ENCODE data around the gene KBTBD13.
"Not testable (repeated sequence)": the region's sequence is repeated elsewhere in the genome, so short reads cannot be mapped to it uniquely, and the experiment has no call there.

The KBTBD13 gene

DNA sequence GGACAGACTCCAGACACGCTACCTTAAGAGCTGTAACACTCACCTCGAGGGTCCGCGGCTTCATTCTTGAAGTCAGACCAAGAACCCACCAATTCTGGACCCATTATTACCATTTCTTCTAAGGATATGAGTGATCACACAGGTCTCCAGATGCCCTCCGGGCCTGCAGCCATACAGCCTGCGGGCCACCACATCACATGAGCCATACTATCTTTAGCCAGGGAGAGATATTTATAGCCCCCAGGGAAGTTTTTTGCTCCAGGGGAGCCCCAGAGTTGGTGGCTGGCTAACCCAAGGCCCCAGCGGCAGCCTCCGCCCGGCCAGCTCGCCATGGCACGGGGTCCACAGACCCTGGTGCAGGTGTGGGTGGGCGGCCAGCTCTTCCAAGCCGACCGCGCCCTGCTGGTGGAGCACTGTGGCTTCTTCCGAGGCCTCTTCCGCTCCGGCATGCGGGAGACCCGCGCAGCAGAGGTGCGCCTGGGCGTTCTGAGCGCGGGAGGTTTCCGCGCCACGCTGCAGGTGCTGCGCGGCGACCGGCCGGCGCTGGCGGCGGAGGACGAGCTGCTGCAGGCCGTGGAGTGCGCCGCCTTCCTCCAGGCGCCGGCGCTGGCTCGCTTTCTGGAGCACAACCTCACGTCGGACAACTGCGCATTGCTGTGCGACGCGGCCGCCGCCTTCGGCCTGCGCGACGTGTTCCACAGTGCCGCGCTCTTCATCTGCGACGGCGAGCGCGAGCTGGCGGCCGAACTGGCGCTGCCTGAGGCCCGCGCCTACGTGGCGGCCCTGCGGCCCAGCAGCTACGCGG, at the start of gene KBTBD13:
Gene KBTBD13 (plus strand): TSS at position 261 of the 805 bp plus-strand sequence. CDS start 70 bp downstream, at position 331.
- DNase-seq, result no peak

DNA sequence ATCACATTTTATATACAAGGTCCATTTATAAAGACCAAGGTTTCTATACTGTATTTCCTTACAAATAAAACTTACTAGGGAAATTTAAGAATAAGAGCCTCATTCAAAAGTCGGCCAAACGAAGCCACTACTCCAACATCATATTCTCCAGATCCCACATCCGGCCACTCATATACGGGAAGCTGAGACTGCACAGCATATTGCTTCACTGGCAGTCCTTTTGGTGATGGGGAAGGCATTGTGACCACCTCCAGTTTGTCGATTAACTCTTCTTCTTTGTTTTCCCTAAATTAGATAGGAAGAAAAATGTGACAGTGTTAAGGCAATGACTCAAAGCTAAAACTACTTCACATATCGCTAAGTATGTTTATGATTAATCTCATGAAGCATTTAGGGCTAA, 49.8 kb upstream of the KBTBD13 start:
- no peak for DNase-seq

DNA sequence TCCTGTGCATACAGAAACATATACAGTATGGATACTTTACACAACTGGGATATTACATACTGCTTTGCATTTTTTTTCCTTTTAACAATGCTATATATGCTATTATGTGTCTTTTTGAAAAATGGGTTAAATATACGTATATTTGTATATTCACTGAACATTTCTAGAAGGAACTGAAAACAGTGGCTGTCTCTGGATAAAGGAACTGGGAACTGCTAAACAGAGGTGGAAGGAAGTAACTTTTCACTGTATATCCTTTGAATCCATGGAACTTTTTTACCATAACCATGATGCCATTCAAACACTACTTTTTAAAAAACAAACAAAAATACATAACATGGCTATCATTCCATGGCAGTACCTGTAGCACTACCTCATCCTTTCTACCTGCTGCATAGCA, 49.0 kb upstream of the KBTBD13 start:
- no peak for DNase-seq

DNA sequence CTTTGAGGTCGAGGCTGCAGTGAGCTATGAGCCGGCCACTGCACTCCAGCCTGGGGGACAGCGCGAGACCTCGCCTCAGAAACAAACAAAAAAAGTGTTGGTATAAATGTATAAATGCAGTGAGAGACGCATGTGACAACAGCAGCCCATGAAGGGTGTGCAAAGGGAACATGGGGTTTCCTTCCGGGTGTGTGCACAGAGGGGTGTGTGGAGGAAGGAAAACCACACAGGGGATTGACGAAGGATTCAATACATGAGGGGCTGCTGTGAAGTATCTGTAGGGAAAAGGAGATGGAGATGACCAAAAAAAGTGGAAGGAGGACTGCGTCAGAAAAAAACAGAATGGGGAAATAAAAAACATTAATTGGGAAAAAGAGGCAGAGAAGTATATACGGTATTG, 48.2 kb upstream of the KBTBD13 start:
- no peak for DNase-seq

DNA sequence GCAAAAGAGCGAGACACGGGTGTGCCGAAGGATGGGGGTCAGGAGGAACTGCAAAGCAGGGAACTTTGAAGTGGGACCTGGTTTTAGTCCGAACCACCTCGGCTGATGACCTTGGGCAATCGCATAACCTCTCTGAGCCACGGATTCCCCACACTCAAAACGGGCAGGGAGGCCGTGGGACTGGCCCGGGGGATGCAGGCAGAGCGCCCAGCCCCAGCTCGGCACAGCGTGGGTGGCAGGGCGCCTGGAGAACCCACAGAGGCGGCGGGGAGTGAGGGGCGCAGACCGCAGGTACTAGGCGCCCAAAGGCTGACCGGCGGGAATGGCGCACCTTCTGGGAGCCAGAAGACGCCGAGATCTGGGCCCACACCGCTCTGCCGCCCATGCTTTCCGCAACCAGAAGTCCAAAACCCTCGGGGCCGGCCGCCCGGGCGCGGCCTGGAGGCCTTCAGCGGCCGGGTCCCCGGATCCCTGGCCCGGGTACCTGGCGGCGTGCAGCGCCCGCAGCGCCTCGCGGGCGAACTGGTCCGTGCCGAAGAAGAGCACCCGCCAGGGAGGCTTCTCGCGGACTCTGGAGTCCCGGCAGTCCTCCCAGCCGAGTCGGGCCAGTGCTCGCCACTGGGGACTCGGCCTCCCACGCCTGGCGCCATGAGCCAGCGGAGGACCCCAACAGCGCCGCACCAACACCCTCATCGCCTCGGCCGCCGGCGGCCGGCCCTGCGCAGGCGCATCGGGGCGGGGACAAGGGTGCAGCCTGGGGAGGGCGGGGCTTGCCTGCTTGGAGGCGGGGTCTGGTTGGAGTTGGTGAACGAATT, 47.4 kb upstream of the KBTBD13 start, which contains the start of gene MTFMT:
Gene MTFMT (minus strand): TSS at position 719 of the 815 bp plus-strand sequence. CDS start 26 bp downstream, at position 693.
- peak; percentile 92 for DNase-seq

DNA sequence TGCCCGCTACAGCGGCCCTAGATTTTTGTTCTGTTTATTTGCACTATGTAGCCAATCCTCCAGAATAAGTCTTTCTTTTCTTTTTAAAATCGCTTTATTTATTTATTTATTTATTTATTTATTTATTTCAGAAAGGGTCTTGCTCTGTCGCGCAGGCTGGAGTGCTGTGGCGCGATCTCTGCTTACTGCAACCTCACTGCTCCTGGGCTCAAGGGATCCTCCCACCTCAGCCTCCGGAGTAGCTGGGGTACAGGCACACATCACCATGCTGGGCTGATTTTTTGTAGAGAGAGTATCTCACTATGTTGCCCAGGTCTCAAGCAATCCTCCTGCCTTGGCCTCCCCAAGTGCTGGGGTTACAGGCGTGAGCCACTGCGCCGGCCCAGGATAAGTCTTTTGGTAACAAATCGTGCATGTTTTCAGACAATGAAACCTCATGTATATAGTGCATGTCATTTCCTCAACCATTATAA, 46.8 kb upstream of the KBTBD13 start:
- no peak for DNase-seq

DNA sequence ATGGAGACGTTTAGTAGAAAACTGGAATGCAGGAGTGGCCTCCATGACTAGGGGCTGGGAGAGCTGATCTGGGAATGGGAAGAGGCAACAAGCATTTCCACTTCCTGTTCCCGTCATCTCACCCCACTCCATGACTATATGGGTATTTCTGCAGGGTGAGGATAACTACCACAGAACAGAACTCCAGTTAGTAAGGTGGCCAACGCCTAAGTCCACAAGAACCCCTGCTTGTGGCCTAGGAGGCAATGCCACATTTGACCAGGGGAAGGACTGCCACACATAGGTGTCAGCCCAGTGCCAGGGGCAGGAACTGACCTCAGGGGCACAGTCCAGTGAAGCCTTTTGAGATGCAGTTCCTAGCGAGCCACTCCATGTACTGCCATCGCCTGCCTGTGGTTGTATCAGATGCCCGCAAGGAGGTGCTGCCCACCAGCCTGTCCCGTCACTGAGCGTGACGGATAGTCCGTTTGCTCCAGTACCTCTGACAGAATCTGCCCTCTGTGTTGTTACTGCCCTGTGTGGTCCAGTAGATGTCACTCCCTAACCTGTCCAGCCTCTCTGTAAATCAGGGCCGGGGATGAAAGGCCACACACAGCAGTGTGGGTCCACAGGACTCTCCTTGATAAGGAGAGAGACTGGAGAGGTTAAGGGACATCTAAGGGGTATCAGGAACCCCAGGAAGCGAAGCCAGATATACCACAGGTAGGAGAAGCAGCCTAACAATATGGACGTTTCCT, 43.6 kb upstream of the KBTBD13 start:
- DNase-seq, result peak; percentile 90

DNA sequence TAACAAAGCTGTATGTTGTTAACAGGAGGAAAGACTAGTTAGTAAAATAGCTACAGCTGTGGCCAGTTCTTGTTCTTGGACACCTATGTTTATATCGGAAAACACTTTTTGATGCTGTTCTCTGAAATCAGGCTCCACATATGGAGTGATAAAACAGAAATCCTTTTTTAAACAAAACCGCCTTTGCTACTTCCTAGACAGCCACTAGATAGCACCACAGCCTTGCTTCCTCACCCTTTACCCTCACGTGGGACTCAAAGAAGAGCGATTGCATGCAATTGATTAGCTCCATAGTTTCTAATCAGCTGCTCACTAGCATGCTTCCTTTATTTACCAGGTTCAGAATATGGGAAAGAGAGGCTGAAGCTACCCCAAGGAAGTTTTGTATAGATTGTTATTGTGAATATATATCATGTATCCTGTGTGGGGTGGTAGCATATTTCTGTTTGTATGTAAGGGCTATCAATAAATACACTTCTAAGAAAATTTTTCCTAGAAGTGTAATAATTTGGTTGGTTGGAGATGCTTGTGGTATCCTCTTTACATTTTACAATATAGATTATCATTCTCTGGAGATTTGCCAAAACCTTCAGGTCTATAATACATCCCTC, 42.8 kb upstream of the KBTBD13 start:
- DNase-seq, result peak; percentile 69

DNA sequence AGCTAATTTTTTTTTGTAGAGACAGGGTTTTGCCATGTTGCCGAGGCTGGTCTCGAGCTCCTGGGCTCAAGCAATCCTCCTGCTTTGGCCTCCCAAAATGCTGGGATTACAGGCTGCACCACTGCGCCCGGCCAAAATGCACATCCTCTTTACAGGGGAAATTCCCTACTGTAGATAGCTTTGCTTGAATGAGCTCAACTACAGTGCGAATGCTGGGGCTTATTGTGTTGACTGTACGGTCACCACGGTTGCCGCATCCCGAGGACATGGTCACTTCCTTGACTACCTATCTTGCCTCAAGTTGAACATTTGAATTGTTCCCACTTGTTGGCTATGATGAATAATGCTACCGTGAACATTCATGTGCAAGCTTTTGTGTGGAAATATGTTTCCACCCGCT, 41.8 kb upstream of the KBTBD13 start:
- DNase-seq, result no peak

DNA sequence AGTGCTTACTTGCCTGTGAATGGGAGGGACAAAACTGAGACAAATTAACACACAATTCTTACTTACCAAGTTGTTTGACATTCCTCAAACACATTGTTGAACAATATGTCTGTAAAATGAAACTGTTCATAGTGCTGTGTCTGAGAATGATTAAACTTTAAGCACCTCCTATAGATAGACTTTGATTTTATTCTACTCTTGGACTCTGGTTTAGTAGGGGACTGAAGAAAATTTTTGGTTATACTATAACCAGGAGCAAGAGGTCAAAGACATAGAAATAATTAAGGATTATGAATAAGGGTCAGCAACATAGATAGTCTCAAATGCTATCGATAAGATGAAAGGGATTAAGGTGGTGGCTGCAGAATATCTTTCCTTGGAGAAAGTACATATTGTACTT, 39.2 kb upstream of the KBTBD13 start:
- DNase-seq, result no peak

DNA sequence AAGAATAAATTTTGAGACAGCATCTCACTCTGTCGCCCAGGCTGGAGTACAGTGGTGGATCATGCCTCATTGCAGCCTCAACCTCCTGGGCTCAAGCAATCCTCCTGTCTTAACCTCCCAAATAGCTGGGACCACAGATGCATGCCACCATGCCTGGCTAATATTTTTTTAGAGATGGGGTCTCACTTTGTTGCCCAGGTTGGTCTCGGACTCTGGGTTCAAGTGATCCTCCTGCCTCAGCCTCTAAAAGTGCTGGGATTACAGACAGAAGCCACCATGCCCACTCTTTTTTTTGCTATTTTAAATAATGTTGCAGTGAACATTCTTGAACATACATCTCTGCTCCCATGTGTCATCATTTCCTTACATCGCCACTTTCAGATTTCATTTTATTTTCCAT, 38.1 kb upstream of the KBTBD13 start:
- no peak for DNase-seq

DNA sequence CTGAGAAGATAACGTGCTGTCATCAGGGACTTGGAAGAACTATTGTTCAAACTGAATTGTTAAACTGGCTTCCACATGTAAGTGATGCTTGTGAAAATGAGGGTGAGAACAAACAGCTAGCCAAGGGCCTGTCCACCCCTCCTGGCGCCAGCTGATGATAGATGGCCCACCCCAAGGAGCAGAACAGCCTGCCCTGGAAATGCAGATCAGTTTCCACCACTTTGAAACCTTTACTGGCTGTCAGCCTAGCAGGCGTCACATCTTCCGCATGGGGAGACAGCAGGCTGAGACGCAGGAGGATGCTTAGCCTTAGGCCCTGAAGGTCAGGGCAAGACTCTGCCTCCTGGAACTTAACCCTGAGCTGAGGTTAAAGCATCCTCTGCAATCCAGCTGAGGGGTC, 37.7 kb upstream of the KBTBD13 start:
- no peak for DNase-seq

DNA sequence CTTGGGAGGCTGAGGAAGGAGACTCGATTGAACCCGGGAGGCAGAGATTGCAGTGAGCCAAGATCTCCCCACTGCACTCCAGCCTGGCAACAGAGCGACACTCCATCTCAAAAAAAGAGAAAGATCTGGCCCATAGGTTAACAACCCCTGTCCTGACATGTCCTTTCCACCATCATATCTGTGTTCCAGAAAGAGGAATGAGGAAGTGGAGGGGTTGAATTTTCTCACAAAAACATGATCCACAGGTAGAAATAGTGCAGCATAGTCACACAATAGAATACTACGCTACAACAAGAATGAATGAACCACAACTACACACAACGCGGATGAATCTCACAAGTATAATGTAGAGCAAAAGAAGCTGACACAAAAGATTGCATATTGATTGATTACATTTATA, 36.1 kb upstream of the KBTBD13 start:
- DNase-seq, result no peak

DNA sequence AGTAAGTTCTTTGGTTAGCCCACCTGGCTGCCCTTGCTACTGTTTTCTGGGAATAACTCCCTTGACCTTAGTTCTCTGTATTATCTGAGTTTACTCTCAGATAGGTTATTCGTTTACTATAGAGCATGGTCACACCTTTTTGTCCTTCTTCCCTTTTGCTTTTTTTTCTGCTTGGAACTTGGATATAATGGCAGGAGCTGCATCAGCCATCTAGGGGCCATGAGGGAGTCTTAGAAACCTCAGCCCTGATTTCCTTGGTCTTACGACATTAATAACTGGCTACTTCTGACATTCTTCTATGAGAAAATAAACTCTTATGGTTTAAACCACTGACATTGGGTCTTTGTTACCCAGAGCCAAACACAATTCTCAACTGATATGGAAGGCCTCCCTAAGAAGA, 34.8 kb upstream of the KBTBD13 start:
- DNase-seq, result no peak

DNA sequence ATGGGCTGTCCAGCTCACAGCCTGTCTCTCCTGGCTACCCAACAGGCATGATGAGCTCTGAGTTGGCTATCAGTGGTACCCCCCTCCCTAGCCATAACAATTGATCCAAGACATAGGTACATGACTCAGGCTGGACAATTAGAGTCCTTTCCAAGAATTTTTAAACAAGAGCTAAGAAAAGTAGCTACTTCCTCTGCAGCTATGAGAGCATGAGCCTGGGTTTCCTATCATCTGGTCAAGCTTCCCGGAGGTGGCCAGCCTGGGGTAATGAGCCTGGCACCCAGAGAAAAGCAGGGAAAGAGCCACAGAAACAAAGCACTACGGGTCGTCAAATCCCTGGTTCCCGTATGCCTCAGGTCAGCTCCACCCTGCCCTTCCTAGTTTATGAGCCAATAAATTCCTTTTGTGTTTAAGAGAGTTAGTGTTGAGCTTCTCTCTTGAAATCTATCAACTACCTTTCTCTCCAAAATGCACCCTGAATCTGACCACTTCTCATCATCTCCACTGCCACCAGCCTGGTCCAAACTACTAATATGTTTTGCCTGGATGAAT, 33.7 kb upstream of the KBTBD13 start:
- DNase-seq, result no peak

DNA sequence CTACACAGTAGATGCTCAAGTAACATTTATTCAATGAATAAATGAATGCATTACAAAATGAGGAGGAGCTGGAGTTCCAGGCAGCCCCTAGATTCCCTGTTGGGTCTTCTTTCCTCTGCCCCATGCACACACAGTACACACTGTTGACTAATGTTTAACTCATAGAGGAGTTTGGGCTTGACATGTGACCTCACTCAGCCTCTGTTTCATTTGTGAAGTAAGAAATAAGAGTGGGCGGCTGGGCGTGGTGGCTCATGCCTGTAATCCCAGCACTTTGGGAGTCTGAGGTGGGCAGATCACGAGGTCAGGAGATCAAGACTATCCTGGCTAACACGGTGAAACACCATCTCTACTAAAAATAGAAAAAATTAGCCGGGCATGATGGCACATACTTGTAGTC, 32.3 kb upstream of the KBTBD13 start:
- not testable (repeated sequence) for DNase-seq

DNA sequence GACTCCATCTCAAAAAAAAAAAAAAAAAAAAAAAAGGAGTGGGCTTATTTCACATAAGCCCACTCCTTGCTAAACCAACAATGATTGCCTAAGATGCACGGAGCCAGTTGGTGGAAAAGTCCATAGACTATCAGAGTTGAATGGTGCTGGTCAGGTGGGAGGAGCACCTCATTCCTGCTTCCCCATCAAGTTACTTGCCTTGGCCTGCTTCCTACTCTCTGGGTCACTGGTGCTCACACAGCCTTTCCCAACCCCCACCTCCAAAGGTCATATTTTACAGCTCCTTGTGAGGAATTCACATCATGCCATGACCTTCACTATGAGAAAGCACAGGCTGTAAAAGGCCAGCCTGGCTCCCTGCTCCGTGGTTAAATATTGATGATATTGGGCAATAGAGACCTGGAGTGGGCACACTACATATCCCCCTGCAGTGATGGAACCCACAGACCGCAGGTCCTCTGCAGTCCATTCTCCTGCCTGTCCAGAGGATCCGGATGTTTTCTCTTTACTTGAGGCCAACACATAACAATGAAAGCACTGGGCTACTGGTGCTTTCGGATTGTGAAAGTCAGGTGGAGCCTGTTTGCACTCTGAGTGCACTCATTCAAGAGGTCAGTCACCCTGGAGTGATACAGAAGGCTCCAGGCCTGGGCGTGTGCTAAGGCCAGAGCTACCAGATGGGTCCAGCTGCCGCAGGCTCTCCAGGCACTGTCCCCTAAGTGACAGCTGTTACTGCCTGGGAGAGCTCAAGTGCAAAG, 31.6 kb upstream of the KBTBD13 start, which contains the start of gene SLC51B:
Gene SLC51B (plus strand): TSS at position 664 of the 758 bp plus-strand sequence. CDS start 4,618 bp downstream, outside the sequence.
- DNase-seq, result peak; percentile 74

DNA sequence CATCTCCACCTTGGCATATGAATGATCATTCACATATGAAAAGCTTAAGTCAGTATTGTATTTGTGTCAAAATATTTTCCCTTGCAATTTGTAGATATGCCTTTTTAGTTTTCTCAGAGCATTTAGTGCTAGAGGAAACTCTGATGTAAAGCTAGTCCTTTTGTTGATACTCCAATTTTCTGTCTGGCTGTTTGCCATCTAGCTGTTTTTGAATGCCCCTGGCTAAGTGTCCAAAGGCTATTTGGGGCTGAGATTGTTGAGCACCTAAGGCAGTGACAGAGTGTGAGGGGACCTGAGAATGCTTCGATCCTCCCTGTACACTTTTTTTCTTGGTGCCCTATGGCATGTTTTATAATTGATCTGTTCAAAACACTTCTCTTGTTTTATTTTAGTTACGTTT, 28.3 kb upstream of the KBTBD13 start:
- no peak for DNase-seq

DNA sequence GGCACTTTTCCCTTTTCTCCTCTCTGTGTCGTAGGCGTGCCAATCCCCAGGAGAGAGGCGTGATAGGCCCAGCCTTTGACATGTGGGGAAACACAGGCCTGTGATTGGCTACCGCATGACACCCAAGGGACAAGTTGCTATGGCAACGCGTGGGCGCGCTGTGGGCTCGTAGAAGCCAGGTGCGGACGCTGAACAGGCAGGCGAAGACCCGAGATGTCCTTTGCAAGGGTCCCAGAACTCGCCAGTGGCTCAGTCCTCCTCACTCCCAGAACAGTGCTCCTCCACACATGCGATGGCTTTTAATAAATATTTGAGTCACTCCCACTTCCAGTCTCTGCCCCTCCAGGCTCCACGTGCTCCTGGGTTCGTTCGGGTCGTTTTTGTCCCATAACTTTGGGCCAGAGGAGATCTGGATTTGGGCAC, 27.1 kb upstream of the KBTBD13 start:
- peak; percentile 99 for DNase-seq

DNA sequence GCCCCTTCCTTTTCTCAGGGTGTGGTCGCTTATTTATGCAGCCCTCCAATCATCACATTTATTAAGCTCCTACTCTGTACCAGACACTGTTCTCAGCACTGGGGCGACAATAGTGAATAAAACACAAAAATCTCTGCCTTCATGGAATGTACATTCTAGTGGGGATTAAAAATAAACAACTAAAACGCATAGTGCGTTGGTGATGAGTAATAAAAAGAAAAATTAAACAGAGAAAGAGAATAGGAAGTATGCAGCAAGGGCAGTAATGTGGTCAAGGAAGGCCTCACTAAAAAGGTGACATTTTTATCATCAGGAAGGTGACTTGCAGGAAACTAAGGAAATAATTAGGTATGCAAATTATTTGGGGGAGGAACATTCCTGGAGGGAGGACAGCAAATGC, 26.3 kb upstream of the KBTBD13 start:
- DNase-seq, result no peak

DNA sequence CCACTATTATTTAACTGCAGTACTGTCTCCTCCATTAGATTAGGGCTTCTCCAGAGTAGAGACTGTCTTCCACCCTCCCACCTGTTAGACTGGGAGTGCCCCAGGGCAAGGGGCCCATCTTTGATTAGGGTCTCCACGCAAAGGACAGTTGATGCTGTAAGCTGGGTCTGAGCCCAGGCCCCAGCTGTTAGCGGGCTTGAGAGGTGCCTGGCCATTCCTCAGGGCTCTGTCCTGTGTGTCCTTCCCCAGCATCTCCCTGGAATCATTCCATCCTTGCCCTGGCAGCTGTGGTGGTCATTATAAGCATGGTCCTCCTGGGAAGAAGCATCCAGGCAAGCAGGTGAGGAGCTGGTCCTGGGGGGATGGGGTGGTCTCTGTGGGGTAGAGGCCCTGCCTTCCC, 25.3 kb upstream of the KBTBD13 start:
- DNase-seq, result no peak
